ENCODE measurements around the gene ENPP5.
A peak's percentile ranks its signal among the peaks of the same experiment; 100 is the strongest.
"Not testable (repeated sequence)": the region's sequence is repeated elsewhere in the genome, so short reads cannot be mapped to it uniquely, and the experiment has no call there.

The ENPP5 gene

GRCh38 chr6:46175446-46175845, 4.7 kb upstream of the ENPP5 start:
- DNase-seq (ENCODE audit: low read depth in 3 of 3): no peak

GRCh38 chr6:46174904-46175303, 4.1 kb upstream of the ENPP5 start:
- no peak for DNase-seq (ENCODE audit: low read depth in 3 of 3)

GRCh38 chr6:46172176-46172575, 1.4 kb upstream of the ENPP5 start:
- no peak for DNase-seq (ENCODE audit: low read depth in 3 of 3)

- no peak for DNase-seq (ENCODE audit: low read depth in 3 of 3)
Observed at GRCh38 chr6:46160102-46160501, 10.7 kb downstream of the ENPP5 start.

- DNase-seq (ENCODE audit: low read depth in 3 of 3): no peak
Observed at GRCh38 chr6:46159229-46159628, 11.6 kb downstream of the ENPP5 start.

GRCh38 chr6:46156701-46157100, 14.1 kb downstream of the ENPP5 start:
- DNase-seq (ENCODE audit: low read depth in 3 of 3): no peak

GRCh38 chr6:46149066-46149465, 21.7 kb downstream of the ENPP5 start:
- not testable (repeated sequence) for DNase-seq (ENCODE audit: low read depth in 3 of 3)

GRCh38 chr6:46144270-46144669, 26.5 kb downstream of the ENPP5 start:
- DNase-seq (ENCODE audit: low read depth in 3 of 3): no peak

- no peak for DNase-seq (ENCODE audit: low read depth in 3 of 3)
Observed at GRCh38 chr6:46138281-46138680, 32.5 kb downstream of the ENPP5 start.

GRCh38 chr6:46137387-46137786, 33.4 kb downstream of the ENPP5 start:
- DNase-seq (ENCODE audit: low read depth in 3 of 3): no peak

GRCh38 chr6:46136831-46137230, 33.9 kb downstream of the ENPP5 start:
- DNase-seq (ENCODE audit: low read depth in 3 of 3): no peak

- no peak for DNase-seq (ENCODE audit: low read depth in 3 of 3)
Observed at GRCh38 chr6:46135176-46135575, 35.6 kb downstream of the ENPP5 start.

- DNase-seq (ENCODE audit: low read depth in 3 of 3): no peak
Observed at GRCh38 chr6:46134216-46134615, 36.6 kb downstream of the ENPP5 start.

GRCh38 chr6:46131291-46131690, 39.5 kb downstream of the ENPP5 start:
- DNase-seq (ENCODE audit: low read depth in 3 of 3): not testable (repeated sequence)

- no peak for DNase-seq (ENCODE audit: low read depth in 3 of 3)
Observed at GRCh38 chr6:46130666-46131065, 40.1 kb downstream of the ENPP5 start.

GRCh38 chr6:46129629-46130511, 40.9 kb downstream of the ENPP5 start, which contains the start of gene ENPP4:
TSS of gene ENPP4 (plus strand) at chr6:46129989. CDS start at chr6:46139584, 9,595 bp downstream.
- DNase-seq (ENCODE audit: low read depth in 3 of 3): peak; percentile 73 to 84 (median 78)

GRCh38 chr6:46129291-46129628, 41.5 kb downstream of the ENPP5 start:
- DNase-seq (ENCODE audit: low read depth in 3 of 3): peak in 1 of 3 donors; percentile 0

GRCh38 chr6:46128476-46128875, 42.3 kb downstream of the ENPP5 start:
- no peak for DNase-seq (ENCODE audit: low read depth in 3 of 3)

GRCh38 chr6:46119679-46120078, 51.1 kb downstream of the ENPP5 start:
- DNase-seq (ENCODE audit: low read depth in 3 of 3): not testable (repeated sequence)

- DNase-seq (ENCODE audit: low read depth in 3 of 3): no peak
Observed at GRCh38 chr6:46118836-46119235, 51.9 kb downstream of the ENPP5 start.

GRCh38 chr6:46118157-46118556, 52.6 kb downstream of the ENPP5 start:
- DNase-seq (ENCODE audit: low read depth in 3 of 3): no peak

- no peak for DNase-seq (ENCODE audit: low read depth in 3 of 3)
Observed at GRCh38 chr6:46116289-46116688, 54.5 kb downstream of the ENPP5 start.

- no peak for DNase-seq (ENCODE audit: low read depth in 3 of 3)
Observed at GRCh38 chr6:46115634-46116033, 55.1 kb downstream of the ENPP5 start.

GRCh38 chr6:46113370-46113769, 57.4 kb downstream of the ENPP5 start:
- no peak for DNase-seq (ENCODE audit: low read depth in 3 of 3)
